Colonic mucosa (tissue), 4 donors: ENCODE measurements around the gene ENTR1. TPM values are rescaled to one million over a fixed set of nuclear protein-coding genes. Genes with fewer than 3 reads are reported as not detected.

ENCODE experiments used
- DNase-seq: peaks from one replicate; pipeline ENCODE4 v3.0.0-alpha.2; 2020
- H3K27ac ChIP-seq: fragments of 200-600 bp; one replicate; pipeline ENCODE4 v1.8.0; 2021
- H3K27me3 ChIP-seq: fragments of 200-600 bp; one replicate; pipeline ENCODE4 v1.8.0; 2021
- H3K36me3 ChIP-seq: fragments of 200-600 bp; one replicate; pipeline ENCODE4 v1.8.0; 2021
- H3K4me1 ChIP-seq: fragments of 200-600 bp; one replicate; pipeline ENCODE4 v1.8.0; 2021; ENCODE audit warnings: mild to moderate bottlenecking
- H3K4me3 ChIP-seq: fragments of 200-600 bp; one replicate; pipeline ENCODE4 v1.8.0; 2021
- H3K9ac ChIP-seq, 2 donors: one replicate each; pipeline ENCODE4 v1.7.0; 2013; ENCODE audit warnings: control low read depth in 2 of 2, low read depth in 2 of 2, low read length in 2 of 2
- H3K9me3 ChIP-seq: fragments of 200-600 bp; one replicate; pipeline ENCODE4 v1.8.0; 2021
- intact Hi-C: fragments of 100-400 bp; cut with DNase I; formaldehyde crosslinking; loops from one replicate; pipeline ENCODE4 v1.14.1; 2022
- total RNA-seq, 2 donors: library from RNA; stranded (reverse); fragmentation: NEBNext Ultra II Directional in 1 of 2; extraction: Animal tissue kit (Norgen Biotek cat#: 25700) in 1 of 2; gene quantifications; one replicate each; pipeline ENCODE4 v1.2.1, GENCODE V29; 2021
- TF ChIP-seq, protein P1 (sequence below): fragments of 200-600 bp; IDR thresholded peaks from one replicate; pipeline ENCODE4 v1.8.0; 2022; ENCODE audit warnings: antibody characterized with exemption, mild to moderate bottlenecking
- donor health status: healthy.
- donor health status: DM: no; HTN: no; CAD: no.
- donor health status: DM: no; HTN: no; CAD: no.

Gene ENTR1, protein sequence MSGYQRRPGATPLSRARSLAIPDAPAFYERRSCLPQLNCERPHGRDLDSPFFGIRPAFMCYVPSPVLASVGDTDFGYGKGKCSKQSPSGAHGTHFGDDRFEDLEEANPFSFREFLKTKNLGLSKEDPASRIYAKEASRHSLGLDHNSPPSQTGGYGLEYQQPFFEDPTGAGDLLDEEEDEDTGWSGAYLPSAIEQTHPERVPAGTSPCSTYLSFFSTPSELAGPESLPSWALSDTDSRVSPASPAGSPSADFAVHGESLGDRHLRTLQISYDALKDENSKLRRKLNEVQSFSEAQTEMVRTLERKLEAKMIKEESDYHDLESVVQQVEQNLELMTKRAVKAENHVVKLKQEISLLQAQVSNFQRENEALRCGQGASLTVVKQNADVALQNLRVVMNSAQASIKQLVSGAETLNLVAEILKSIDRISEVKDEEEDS
- 10 to 100 TPM; 24.5 to 48.4 TPM for total RNA-seq

DNA sequence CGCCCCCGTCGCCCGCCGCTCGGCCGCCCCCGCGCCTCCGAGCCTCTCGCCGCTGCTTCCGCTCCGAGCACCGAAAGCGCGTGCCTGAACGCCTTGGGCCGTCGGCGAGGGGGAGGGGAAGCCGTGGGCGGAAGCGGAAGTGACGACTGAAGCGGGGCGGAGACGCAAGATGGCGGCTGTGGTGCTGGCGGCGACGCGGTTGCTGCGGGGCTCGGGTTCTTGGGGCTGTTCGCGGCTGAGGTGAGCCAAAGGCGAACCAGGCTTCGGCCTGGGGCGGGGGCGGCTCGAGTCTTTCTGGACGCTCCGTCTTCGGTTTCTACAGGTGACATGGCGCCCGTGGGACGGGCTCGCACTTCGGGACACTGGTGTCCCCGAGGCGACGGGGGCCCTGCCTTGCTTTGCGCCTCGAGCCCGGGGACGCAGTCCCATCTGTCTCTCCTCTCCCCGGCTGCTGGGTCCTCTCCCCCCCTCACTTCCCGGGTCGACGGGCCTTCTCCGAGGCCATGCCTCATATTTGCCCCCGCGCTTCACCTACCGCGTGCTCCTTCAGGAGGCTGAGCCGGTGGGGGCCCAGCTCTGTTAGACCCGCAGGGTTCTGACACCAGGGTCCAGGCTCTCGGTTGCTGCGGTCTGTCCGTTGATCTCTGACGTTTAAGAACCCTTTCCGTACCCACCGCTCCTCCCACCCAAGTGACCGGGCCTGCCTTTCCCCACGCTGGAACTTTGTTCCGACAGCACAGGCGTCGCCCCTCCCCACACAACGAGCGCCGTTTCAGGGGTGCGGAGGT, at the start of gene ENTR1, which contains the start of gene PMPCA:
Gene ENTR1 (minus strand): TSS at position 115 of the 788 bp plus-strand sequence. CDS start 217 bp downstream, outside the sequence.
Gene PMPCA (plus strand): TSS at position 159 of the 788 bp plus-strand sequence. CDS start 11 bp downstream, at position 170.
- peak within 1 kb of the TSS; percentile 82 to 94 for H3K9ac ChIP-seq
- H3K9me3 ChIP-seq = no peaks in the 10 kb centered on the region
- intact Hi-C loops = loop anchor here (5.0 kb wide), 1 partner anchor 72 kb away; the partner anchor contains the start of gene SEC16A
- H3K4me3 ChIP-seq = peak within 1 kb of the TSS; percentile 90
- peak; percentile 96 for DNase-seq
- peaks cover 16% of the 10 kb centered on the region for H3K4me1 ChIP-seq
- TF ChIP-seq, protein P1, sequence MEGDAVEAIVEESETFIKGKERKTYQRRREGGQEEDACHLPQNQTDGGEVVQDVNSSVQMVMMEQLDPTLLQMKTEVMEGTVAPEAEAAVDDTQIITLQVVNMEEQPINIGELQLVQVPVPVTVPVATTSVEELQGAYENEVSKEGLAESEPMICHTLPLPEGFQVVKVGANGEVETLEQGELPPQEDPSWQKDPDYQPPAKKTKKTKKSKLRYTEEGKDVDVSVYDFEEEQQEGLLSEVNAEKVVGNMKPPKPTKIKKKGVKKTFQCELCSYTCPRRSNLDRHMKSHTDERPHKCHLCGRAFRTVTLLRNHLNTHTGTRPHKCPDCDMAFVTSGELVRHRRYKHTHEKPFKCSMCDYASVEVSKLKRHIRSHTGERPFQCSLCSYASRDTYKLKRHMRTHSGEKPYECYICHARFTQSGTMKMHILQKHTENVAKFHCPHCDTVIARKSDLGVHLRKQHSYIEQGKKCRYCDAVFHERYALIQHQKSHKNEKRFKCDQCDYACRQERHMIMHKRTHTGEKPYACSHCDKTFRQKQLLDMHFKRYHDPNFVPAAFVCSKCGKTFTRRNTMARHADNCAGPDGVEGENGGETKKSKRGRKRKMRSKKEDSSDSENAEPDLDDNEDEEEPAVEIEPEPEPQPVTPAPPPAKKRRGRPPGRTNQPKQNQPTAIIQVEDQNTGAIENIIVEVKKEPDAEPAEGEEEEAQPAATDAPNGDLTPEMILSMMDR = no peak
- peak within 1 kb of the TSS; percentile 69 for H3K27ac ChIP-seq
- no peaks in the 10 kb centered on the region for H3K27me3 ChIP-seq
- peaks cover 10% of the 10 kb centered on the region for H3K36me3 ChIP-seq

DNA sequence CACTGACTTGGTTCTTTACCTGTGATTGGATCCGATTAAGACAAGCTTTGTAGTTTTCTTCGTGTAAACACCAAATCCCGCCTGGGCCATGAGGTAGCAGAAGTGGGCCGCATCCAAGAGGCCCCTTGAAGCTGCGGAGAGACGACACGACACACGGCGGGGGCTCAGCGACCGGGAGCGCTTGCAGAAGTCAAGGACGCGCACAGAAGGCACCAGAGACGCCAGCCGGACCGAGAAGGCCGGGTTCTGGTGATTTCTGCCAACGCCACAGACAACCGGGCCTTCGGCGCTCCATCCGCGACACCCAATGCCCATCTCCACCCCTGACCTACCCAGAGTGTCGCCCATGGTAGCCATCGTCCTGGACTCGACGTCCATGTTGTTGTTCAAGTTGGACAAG, 49.0 kb upstream of the ENTR1 start:
- no peak overlapping the region for H3K9ac ChIP-seq
- intact Hi-C loops = no loop called here
- DNase-seq = no peak
- H3K36me3 ChIP-seq = peaks cover 67% of the 10 kb centered on the region
- TF ChIP-seq, protein P1 = no peak
- no peaks in the 10 kb centered on the region for H3K4me1 ChIP-seq
- H3K9me3 ChIP-seq = no peaks in the 10 kb centered on the region
- H3K27me3 ChIP-seq = no peaks in the 10 kb centered on the region
- H3K4me3 ChIP-seq = no peak overlapping the region
- no peak overlapping the region for H3K27ac ChIP-seq

DNA sequence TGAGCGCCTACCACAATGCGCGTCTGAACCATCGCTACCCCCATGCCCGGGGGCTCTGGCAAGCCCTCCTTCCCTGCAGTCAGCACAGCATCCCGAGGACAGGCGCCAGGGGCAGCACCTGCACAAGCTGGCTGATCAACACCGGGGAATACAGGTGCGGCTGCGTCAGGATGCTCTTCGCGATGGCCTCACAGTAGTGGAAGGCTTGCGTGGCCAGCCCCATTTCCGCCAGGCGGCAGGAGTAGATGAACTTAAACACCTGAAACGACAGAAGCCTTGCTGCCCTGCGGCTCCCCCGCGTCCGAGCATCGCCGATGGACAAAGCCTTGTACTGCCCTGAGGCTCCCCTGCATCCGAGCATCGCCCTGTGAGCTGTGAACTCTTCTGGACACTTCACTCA, 46.9 kb upstream of the ENTR1 start:
- no peak for DNase-seq

DNA sequence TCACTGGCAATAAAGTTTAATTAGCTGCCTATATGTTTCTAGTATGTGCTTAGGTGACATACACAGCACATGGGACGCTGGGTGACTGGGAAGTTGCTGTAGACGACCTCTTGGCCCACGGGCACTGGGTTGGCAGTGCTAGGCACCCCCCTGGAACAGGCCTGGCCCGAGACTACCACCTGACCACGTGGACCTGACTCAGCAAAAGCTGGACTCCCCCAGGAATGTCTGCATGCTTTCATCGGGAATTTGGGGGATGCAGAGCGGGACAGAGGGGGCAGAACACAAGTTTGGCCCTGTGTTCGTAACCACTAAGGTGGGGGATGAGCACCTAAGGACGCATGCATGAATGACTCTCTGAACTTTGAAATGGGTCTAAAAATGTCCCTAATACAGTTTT, 45.8 kb upstream of the ENTR1 start:
- Histone ChIP-seq H3K4me3 (no peak overlapping the region), H3K36me3 (peaks cover 63% of the 10 kb centered on the region), H3K9ac (no peak overlapping the region), H3K27me3 (no peaks in the 10 kb centered on the region), H3K4me1 (no peaks in the 10 kb centered on the region), H3K9me3 (no peaks in the 10 kb centered on the region), H3K27ac (no peak overlapping the region)
- DNase-seq = no peak
- intact Hi-C loops = no loop called here
- TF ChIP-seq, protein P1 = no peak

More for the DNA sequence above, 46.9 kb upstream of the ENTR1 start:
- H3K36me3 ChIP-seq = peaks cover 64% of the 10 kb centered on the region
- no peak overlapping the region for H3K9ac ChIP-seq
- intact Hi-C loops = no loop called here
- no peak overlapping the region for H3K27ac ChIP-seq
- TF ChIP-seq, protein P1 = no peak
- no peaks in the 10 kb centered on the region for H3K9me3 ChIP-seq
- H3K4me1 ChIP-seq = no peaks in the 10 kb centered on the region
- no peak overlapping the region for H3K4me3 ChIP-seq
- no peaks in the 10 kb centered on the region for H3K27me3 ChIP-seq
